Measurements from ENCODE around the gene PLEKHH1. TPM values are rescaled to one million over a fixed set of nuclear protein-coding genes. Genes with fewer than 3 reads are reported as not detected.

The PLEKHH1 gene
- polyA plus RNA-seq, 3 donors, result 0.23 TPM; not detected in 2

GRCh38 chr14:67490196-67490595 lies 42.9 kb upstream of the PLEKHH1 start:
- peaks cover 21 to 31% of the 10 kb centered on the region in 2 donors for H3K36me3 Mint-ChIP-seq
- peaks cover 10 to 22% of the 10 kb centered on the region in 2 donors for H3K36me3 ChIP-seq (replicated peaks in 1 of 2; ENCODE audit: control insufficient read depth in 1 of 2, insufficient read depth in 2 of 2, low read length in 2 of 2)
- peak overlapping the region; percentile 41 for H2AFZ ChIP-seq (ENCODE audit: insufficient read depth, low read depth, low read length, poor library complexity, severe bottlenecking)
- intact Hi-C loops (cut with micrococcal nuclease), result no loop called here
- no peak overlapping the region for H3K4me2 ChIP-seq (replicated peaks; ENCODE audit: extremely low read depth, low read length, poor library complexity, severe bottlenecking)
- WGBS (ENCODE audit: insufficient coverage), result 56% methylated on average over 4 of the region's 4 CpGs
- peaks cover 32 to 42% of the 10 kb centered on the region in 2 donors for H3K4me1 ChIP-seq (ENCODE audit: control insufficient read depth in 1 of 2, insufficient read depth in 2 of 2, low read length in 2 of 2)
- peaks cover 64% of the 10 kb centered on the region for H3K4me1 Mint-ChIP-seq
- peaks cover 2 to 16% (median 14%) of the 10 kb centered on the region in 7 donors for H3K9me3 Mint-ChIP-seq
- peaks cover 3% of the 10 kb centered on the region for H3K79me2 ChIP-seq (ENCODE audit: insufficient read depth, low read length)
- H3K27ac ChIP-seq (ENCODE audit: low read depth in 1 of 2, low read length in 2 of 2), result no peak overlapping the region
- H3K9ac ChIP-seq (ENCODE audit: insufficient read depth, low read length, poor library complexity, severe bottlenecking), result no peak overlapping the region
- H3K4me3 ChIP-seq (replicated peaks in 1 of 3; ENCODE audit: low read depth in 2 of 3, low read length in 3 of 3), result no peak overlapping the region
- H3K27me3 ChIP-seq (ENCODE audit: control insufficient read depth in 2 of 2, insufficient read depth in 2 of 2, low read length in 2 of 2), result no peaks in the 10 kb centered on the region
- no peak for TF ChIP-seq CTCF (IDR thresholded peaks at IDR 0.05)
- DNase-seq, result no peak
- no peak overlapping the region for H3K4me3 Mint-ChIP-seq
- H3K27ac Mint-ChIP-seq, result peak overlapping the region in 1 of 7 donors; percentile 17
- H3K9me3 ChIP-seq (replicated peaks in 1 of 2; ENCODE audit: control insufficient read depth in 1 of 2, insufficient read depth in 1 of 2, low read length in 2 of 2), result peaks cover 6 to 15% of the 10 kb centered on the region in 2 donors
- H4K20me1 ChIP-seq (ENCODE audit: insufficient read depth, low read length), result no peaks in the 10 kb centered on the region
- H3K27me3 Mint-ChIP-seq (ENCODE audit: low read depth in 3 of 3), result peaks cover 0 to 3% (median 2%) of the 10 kb centered on the region in 3 donors

GRCh38 chr14:67491285-67491684 lies 41.8 kb upstream of the PLEKHH1 start:
- H3K36me3 ChIP-seq (replicated peaks in 1 of 2; ENCODE audit: control insufficient read depth in 1 of 2, insufficient read depth in 2 of 2, low read length in 2 of 2), result peaks cover 5 to 11% of the 10 kb centered on the region in 2 donors
- no peak overlapping the region for H3K4me3 ChIP-seq (replicated peaks in 1 of 3; ENCODE audit: low read depth in 2 of 3, low read length in 3 of 3)
- TF ChIP-seq CTCF (IDR thresholded peaks at IDR 0.05), result no peak
- Mint-ChIP-seq H3K4me3 (no peak overlapping the region), H3K27me3 (ENCODE audit: low read depth in 3 of 3) (peaks cover 0 to 3% (median 2%) of the 10 kb centered on the region in 3 donors), H3K4me1 (peaks cover 54% of the 10 kb centered on the region), H3K27ac (no peak overlapping the region), H3K36me3 (peaks cover 10 to 20% of the 10 kb centered on the region in 2 donors), H3K9me3 (peaks cover 2 to 16% (median 14%) of the 10 kb centered on the region in 7 donors)
- intact Hi-C loops (cut with micrococcal nuclease), result no loop called here
- no peak overlapping the region for H3K4me2 ChIP-seq (replicated peaks; ENCODE audit: extremely low read depth, low read length, poor library complexity, severe bottlenecking)
- H3K79me2 ChIP-seq (ENCODE audit: insufficient read depth, low read length), result peaks cover 3% of the 10 kb centered on the region
- no peak overlapping the region for H3K27ac ChIP-seq (ENCODE audit: low read depth in 1 of 2, low read length in 2 of 2)
- DNase-seq, result no peak
- no peaks in the 10 kb centered on the region for H4K20me1 ChIP-seq (ENCODE audit: insufficient read depth, low read length)
- H3K4me1 ChIP-seq (ENCODE audit: control insufficient read depth in 1 of 2, insufficient read depth in 2 of 2, low read length in 2 of 2), result peaks cover 25 to 34% of the 10 kb centered on the region in 2 donors
- H2AFZ ChIP-seq (ENCODE audit: insufficient read depth, low read depth, low read length, poor library complexity, severe bottlenecking), result no peak overlapping the region
- 100% methylated on average over 3 of the region's 3 CpGs for WGBS (ENCODE audit: insufficient coverage)
- H3K9me3 ChIP-seq (replicated peaks in 1 of 2; ENCODE audit: control insufficient read depth in 1 of 2, insufficient read depth in 1 of 2, low read length in 2 of 2), result peaks cover 6 to 15% of the 10 kb centered on the region in 2 donors
- H3K27me3 ChIP-seq (ENCODE audit: control insufficient read depth in 2 of 2, insufficient read depth in 2 of 2, low read length in 2 of 2), result no peaks in the 10 kb centered on the region
- H3K9ac ChIP-seq (ENCODE audit: insufficient read depth, low read length, poor library complexity, severe bottlenecking), result no peak overlapping the region

Data from CD14-positive monocyte (primary cell).